ENCODE data around the gene CDNF. TPM values are rescaled to one million over a fixed set of nuclear protein-coding genes. Genes with fewer than 3 reads are reported as not detected.
A peak's percentile ranks its signal among the peaks of the same experiment; 100 is the strongest.

CDNF gene
- total RNA-seq, 3 donors from 2014 or later: 2.9 to 6.2 (median 5.1) TPM

DNA sequence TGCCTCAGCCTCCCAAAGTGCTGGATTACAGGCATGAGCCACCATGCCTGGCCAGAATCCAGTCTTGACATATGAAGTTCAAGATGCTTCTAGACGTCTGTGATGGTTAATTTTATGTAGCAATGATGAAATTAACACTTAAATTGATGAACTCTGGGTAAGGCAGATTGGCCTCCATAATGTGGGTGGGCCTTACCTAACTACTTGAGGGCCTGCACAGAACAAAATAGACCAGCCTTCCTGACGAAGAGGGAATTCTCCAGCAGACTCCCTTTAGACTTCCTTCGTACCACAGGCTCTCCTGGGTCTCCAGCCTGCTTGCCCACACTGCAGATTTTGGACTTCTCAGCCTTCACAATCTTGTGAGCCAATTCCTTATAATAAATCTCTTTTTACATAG, 4.7 kb downstream of the CDNF start:
- H3K4me1 ChIP-seq: peaks cover 0 to 7% of the 10 kb centered on the region in 2 donors
- intact Hi-C loops (cut with DNase I; ENCODE audit: low total_unique reads): no loop called here
- H3K27me3 ChIP-seq: no peaks in the 10 kb centered on the region
- no peak for TF ChIP-seq CTCF (IDR thresholded peaks at IDR 0.05)
- TF ChIP-seq POLR2AphosphoS5 (IDR thresholded peaks at IDR 0.05): no peak
- TF ChIP-seq POLR2A (IDR thresholded peaks at IDR 0.05): no peak
- H3K36me3 ChIP-seq: no peaks in the 10 kb centered on the region
- H3K4me3 ChIP-seq: no peak overlapping the region
- no peak for DNase-seq (ENCODE audit: low spot score in 2 of 2)
- H3K27ac ChIP-seq: no peak overlapping the region
- no peaks in the 10 kb centered on the region for H3K9me3 ChIP-seq

DNA sequence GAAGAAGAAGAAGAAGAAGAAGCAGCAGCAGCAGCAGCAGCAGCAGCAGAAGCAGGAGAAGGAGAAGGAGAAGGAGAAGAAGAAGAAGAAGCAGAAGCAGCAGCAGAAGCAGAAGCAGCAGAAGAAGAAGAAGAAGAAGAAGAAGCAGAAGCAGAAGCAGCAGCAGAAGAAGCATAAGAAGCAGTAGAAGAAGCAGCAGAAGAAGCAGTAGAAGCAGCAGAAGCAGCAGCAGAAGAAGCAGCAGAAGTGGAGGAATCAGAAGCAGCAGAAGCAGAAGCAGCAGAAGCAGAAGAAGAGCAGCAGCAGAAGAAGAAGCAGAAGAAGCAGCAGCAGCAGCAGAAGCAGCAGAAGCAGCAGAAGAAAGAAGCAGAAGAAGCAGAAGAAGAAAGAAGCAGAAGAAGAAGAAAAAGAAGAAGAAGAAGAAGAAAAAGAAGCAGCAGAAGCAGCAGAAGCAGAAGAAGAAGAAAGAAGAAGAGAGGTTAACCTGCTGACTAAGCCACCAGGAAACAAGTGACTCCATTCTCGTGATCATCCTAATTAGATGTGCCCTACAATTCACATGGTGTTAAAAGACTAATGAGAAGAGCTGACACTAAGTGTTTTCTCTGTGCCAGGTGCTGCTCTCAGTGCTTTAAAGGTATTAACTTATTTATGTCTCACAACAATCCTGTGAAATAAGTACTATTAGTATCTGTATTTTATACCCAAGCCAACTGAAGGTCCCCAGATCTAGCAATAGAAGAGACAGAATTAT, 11.6 kb downstream of the CDNF start:
- DNase-seq (ENCODE audit: low spot score in 2 of 2): no peak
- Histone ChIP-seq H3K9me3 (no peaks in the 10 kb centered on the region), H3K27ac (no peak overlapping the region), H3K4me3 (no peak overlapping the region), H3K36me3 (no peaks in the 10 kb centered on the region), H3K27me3 (no peaks in the 10 kb centered on the region), H3K4me1 (no peaks in the 10 kb centered on the region)
- intact Hi-C loops (cut with DNase I; ENCODE audit: low total_unique reads): no loop called here
- TF ChIP-seq POLR2AphosphoS5 (IDR thresholded peaks at IDR 0.05) (no peak), POLR2A (IDR thresholded peaks at IDR 0.05) (no peak), CTCF (IDR thresholded peaks at IDR 0.05) (no peak)

DNA sequence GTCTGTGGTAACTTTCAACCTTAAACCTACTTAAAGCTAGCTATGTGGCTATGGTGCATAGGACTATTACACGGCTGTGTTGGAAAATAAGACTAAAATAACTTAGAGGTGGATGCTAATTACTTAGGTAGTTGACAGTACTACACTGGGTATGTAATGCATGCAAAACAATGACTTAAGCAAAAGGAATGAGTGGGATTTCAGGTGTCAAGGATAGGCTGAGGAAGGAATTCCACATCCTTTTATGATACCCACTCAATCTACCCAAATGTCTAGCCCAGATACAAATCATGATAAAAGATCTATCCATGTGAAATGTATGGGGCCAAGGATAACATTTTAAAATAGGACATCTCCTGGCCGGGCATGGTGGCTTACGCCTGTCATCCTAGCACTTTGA, 13.9 kb downstream of the CDNF start:
- no peaks in the 10 kb centered on the region for H3K4me1 ChIP-seq
- H3K9me3 ChIP-seq: no peaks in the 10 kb centered on the region
- no peak overlapping the region for H3K27ac ChIP-seq
- DNase-seq (ENCODE audit: low spot score in 2 of 2): no peak
- H3K4me3 ChIP-seq: no peak overlapping the region
- H3K36me3 ChIP-seq: no peaks in the 10 kb centered on the region
- no peaks in the 10 kb centered on the region for H3K27me3 ChIP-seq
- intact Hi-C loops (cut with DNase I; ENCODE audit: low total_unique reads): no loop called here
- no peak for TF ChIP-seq POLR2AphosphoS5 (IDR thresholded peaks at IDR 0.05)
- no peak for TF ChIP-seq POLR2A (IDR thresholded peaks at IDR 0.05)
- TF ChIP-seq CTCF (IDR thresholded peaks at IDR 0.05): no peak

- no peaks in the 10 kb centered on the region for H3K36me3 ChIP-seq
- DNase-seq (ENCODE audit: low spot score in 2 of 2): no peak
- no peaks in the 10 kb centered on the region for H3K4me1 ChIP-seq
- H3K27ac ChIP-seq: no peak overlapping the region
- TF ChIP-seq POLR2AphosphoS5 (IDR thresholded peaks at IDR 0.05) (no peak), POLR2A (IDR thresholded peaks at IDR 0.05) (no peak), CTCF (IDR thresholded peaks at IDR 0.05) (peak; percentile 9 to 60 (median 56))
- intact Hi-C loops (cut with DNase I; ENCODE audit: low total_unique reads): no loop called here
- H3K27me3 ChIP-seq: no peaks in the 10 kb centered on the region
- no peaks in the 10 kb centered on the region for H3K9me3 ChIP-seq
- H3K4me3 ChIP-seq: no peak overlapping the region
Observed at GRCh38 chr10:14822879-14823755, 14.7 kb downstream of the CDNF start.
